Measurements from ENCODE around the gene PCDHGA3. TPM values are rescaled to one million over a fixed set of nuclear protein-coding genes. Genes with fewer than 3 reads are reported as not detected.

The PCDHGA3 gene
- total and polyA plus RNA-seq, 9 of the 15 experiments (the other 6 are each of a cell fraction or from before 2014, with no cell fraction given) = 0.13 to 0.28 (median 0.18) TPM; not detected in 2

GRCh38 chr5:141320225-141321169 is 23.1 kb upstream of the PCDHGA3 start, which contains the start of gene TAF7 (continued):
- TF ChIP-seq ELK3 (CRISPR knock-in tag; IDR thresholded peaks at IDR 0.05) (no peak), BHLHE40 (IDR thresholded peaks at IDR 0.05; ENCODE audit: low read length) (0 out of 2 replicates have a peak, but pooled peaks have one; percentile 4), E2F5 (CRISPR knock-in tag; IDR thresholded peaks at IDR 0.05) (no peak), SAP30 (IDR thresholded peaks at IDR 0.05; ENCODE audit: borderline replicate concordance, insufficient read depth, low read depth, low read length, poor library complexity, severe bottlenecking) (no peak), ZNF696 (CRISPR knock-in tag; conservative IDR thresholded peaks at IDR 0.05) (no peak), PTRF (tag; IDR thresholded peaks at IDR 0.05) (no peak), PHB2 (IDR thresholded peaks at IDR 0.05; ENCODE audit: low read depth) (no peak), TAF9B (IDR thresholded peaks at IDR 0.05; ENCODE audit: partially characterized antibody) (peak; percentile 89), RBM22 (IDR thresholded peaks at IDR 0.05; ENCODE audit: low read depth, low read length, poor library complexity, severe bottlenecking) (no peak), AFF1 (IDR thresholded peaks at IDR 0.05; ENCODE audit: low read depth in 1 of 2, partially characterized antibody in 2 of 2) (no peak), MCM3 (IDR thresholded peaks at IDR 0.05) (no peak), PYGO2 (tag; IDR thresholded peaks at IDR 0.05) (no peak), ARID4B (CRISPR knock-in tag; IDR thresholded peaks at IDR 0.05) (peak; percentile 82), POLR2G (IDR thresholded peaks at IDR 0.05; ENCODE audit: low read depth, low read length) (peak; percentile 99), CBX3 (IDR thresholded peaks at IDR 0.05; ENCODE audit: borderline replicate concordance in 1 of 2, low read length in 2 of 2) (peak in 1 of 2 experiments; percentile 21; a peak in 2 of 3 replicates), CREBBP (IDR thresholded peaks at IDR 0.05; ENCODE audit: low read depth, low read length) (no peak)
